Muscle of back (tissue), 11 donors: ENCODE data around the gene FBLN1. TPM values are rescaled to one million over a fixed set of nuclear protein-coding genes. Genes with fewer than 3 reads are reported as not detected.

Experiments used
- DNase-seq, 3 donors: peaks; one replicate each; pipeline versions ENCODE4 v3.0.0 to v3.0.0-alpha.2; 2013
- polyA plus RNA-seq, 10 donors: library from polyadenylated mRNA; unstranded; fragments of 120-200 nt; gene quantifications; one replicate each; pipeline ENCODE4 v1.2.1, GENCODE V29; 2013; ENCODE audit not compliant: insufficient read length in 10 of 10

Gene FBLN1
- polyA plus RNA-seq, 10 donors = 110 to 365 (median 157) TPM

DNA sequence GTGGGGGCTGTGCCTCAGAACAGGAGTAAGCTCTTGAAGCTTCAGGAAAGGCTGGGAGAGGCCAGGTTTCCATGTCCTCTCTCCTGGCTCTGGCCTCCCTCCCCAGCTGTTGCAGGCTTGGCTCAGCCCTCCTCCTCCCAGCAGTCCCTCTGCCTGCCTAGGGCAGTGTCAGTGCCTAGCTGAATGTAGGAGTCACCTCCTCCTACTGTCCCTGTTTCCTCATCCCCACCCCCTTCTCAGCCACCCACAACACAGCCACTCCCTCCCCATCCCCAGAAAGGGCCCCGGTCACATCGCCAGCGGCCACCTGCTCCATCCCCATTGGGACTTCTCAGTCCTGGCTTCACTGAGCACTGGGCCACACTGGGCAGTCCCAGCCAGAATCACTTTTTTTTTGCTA, 2.9 kb upstream of the FBLN1 start:
- peak in 1 of 3 donors; percentile 57 for DNase-seq

DNA sequence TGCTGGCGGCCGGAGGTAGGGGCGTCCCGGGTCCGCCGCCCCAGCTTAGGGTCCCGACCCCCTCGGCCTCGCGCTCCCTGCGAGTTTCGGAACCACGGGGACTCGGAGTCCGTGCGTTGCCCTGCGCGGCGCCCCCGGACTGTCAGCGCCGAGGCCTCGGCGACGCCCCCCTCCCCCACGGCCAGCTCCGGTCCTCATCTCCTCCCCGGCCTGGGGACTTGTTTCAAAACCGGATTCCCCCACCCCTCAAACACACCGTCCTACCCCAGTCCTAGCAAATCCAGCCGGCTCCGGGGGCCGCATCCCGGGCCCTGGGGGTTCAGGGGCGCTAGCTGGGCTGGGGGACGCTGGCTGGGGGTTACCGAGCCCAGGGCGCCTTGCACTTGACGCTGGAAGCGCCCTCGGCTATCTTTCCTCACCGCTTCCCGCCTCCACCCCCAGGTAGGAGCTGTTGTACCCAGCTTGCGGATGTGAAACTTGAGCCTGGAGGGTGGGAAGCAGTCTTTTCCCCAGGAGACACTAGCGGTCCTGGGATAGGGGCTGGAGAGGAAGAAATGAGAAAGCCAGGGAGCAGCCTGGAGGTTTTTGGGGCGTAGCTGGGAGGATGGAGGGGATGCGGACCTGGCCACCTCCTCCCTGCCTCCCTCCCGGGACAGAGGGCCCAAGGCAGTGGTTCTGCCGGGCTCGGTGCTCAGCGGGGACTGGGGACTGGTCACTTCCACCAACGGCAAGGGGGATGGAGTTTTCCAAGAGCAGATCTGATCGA, 550 bp downstream of the FBLN1 start:
- peak in 1 of 3 donors; percentile 71 for DNase-seq

DNA sequence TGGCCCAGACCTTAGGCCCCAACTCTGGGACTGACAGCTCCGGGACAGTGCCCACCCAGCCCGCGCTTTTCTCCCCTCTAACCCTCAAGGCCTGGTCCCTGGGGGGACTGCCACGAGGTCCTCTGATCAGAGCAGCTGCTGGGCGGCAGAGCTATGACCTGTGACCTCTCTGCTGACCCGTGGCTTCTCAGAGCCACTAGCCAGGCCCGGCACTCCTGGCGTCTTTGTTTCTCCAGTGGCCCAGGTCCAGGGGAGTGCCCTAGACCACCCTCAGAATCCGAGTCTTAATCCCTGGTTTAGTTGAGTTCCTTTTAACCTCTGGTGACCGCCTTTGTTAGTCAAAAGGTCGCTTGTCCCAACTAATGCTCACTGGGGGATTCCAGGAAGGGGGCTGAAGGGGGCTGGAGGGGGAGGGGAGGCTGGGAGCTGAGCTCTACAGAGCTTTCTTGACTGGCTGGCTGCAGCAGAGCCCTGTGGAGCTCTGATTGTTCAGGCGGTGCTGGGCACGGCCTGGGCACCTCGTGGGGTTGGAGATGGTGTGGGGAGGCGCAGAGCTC, 1.2 kb downstream of the FBLN1 start:
- DNase-seq = peak in 1 of 3 donors; percentile 57

DNA sequence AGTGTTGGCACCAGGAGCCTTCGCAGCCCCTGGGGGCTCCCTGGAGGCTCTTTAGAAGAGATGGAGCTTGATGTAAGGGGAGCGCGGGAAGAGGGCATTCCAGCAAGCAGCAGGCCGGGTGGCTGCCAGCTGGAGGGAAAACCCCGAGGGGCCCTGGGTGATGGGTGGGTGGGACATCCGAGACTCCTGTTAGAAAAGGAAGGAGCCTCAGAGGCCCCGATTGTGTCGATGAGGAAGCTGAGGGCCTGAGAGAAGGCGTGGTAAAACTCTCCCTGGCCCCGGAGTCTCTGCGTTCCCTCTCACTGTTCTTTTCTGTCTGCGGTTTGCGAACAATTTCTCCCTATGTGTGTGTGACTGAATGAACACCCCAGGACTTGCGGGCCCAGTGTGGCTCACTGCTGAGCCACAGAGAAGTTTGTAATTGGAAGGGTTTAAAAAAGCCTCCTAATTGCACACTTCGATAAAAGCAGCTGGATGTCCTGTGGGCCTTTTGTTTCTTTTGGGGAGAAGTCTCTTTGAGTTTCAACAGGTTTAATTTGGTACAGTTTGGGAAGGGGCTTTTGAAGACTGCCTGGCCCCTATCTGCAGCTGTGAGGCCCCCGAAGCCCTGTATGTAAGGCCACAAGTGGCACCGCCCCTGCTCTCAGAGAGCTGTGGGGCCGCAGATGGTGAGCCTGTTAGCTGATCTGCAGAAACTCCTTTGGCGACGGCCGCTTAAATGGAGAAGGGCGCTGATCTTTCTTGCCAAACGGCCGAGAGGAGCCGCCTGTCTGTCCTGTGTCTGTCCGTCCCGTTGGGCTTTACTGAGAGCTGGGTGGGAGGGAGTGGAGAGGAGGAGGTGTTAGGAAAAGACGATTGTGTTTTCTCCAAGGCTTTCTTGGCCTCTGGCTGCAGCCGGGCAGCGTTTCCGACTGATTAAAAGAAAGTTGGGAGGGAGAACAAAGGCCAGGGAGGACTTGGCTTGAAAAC, 2.0 kb downstream of the FBLN1 start:
- DNase-seq = peak; percentile 62 to 85 (median 75)

DNA sequence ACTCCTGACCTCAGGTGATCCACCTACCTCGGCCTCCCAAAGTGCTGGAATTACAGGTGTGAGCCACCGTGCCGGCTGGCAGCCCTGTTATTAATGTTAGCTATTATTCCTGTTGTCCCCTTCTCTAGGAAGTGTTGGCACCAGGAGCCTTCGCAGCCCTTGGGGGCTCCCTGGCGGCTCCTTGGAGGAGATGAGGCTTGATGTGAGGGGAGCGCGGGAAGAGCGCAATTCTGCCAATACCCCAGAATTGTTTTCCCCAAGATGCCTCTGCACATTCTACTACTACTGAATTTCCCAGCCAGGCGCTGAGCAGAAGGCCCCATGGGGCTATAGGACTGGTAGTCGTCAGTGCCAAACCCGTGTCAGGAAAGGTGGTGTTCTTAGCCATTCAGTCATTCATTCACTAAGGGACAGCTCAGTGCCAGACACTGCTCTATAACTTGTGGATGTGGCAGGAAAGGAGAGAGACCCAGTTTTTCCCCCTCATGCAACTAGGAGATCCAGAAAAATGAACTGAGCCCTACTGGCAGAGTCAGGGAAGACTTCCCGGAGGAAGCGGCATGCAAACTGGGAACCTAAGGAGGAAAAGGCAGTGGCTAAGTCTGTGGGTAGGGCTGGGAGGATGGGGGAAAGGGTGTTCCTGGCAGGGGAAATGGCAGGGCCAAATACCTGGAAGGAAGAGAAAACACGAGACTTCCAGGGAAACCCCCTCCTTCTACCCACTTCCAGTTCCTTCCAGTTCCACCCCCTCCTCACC, 3.5 kb downstream of the FBLN1 start:
- no peak for DNase-seq

- DNase-seq = no peak
Observed at GRCh38 chr22:45506816-45507360, 4.2 kb downstream of the FBLN1 start.

GRCh38 chr22:45507798-45508197, 5.1 kb downstream of the FBLN1 start:
- no peak for DNase-seq

- DNase-seq = no peak
Observed at GRCh38 chr22:45508814-45509213, 6.1 kb downstream of the FBLN1 start.

DNA sequence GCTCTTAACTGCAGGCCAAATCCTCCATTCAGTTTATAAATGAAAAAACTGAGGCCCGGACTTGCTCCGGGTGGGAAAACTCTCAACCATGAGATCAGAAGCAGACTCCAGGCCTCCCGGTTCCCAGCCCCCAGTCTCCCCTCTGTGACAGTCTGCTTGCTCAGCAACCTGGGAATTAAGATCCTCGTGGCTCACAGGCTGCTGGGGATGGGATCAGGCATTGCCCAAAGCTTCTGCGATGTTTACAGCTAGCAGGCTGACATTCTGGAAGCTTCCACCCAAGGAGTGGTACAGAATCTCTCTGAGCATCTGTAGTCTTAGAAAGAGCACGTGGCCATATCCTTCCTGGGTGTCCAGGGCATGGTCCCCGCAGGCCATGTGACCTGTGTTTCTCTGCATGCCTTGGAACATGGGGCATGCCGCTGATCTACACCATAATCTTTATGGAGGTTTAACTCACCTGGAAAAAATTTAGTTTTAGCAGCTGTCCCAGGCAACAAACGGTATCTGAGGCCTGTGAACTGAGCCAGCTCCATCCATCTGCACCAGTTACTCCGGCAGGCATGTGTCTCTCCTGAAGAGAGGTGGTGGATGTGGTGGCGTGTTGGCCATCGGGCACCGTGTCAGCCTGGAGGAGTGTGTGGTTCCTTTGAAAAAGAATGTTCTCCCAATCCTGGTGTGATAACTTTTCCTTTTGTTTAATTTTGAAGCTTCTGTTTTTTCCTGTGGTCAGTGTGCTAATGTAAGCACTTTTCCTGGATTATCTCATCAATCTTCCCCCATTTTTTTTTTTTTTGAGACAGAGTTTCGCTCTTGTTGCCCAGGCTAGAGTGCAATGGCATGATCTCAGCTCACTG, 7.9 kb downstream of the FBLN1 start:
- DNase-seq = no peak

- DNase-seq = peak; percentile 86 to 94 (median 89)
Observed at GRCh38 chr22:45511847-45512261, 9.2 kb downstream of the FBLN1 start.

DNA sequence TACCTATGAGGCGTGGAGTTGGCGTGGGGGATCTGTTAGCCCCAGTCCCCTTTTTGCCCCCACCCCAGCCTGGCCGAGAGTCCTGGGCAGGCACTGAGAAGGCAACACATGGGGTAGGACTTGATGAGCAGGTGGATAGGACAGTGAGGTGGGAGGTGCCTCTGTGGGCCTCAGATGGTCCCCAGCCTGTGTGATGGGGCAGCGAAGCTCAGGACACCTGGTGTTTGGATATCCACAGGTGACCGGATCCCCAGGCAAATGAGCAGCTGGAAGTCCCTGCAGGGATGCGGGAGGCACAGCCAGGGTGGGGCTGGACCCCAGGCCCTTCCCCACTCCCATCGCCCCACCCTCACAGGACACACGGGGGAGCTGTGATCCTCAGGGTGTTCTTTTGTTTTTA, 9.7 kb downstream of the FBLN1 start:
- no peak for DNase-seq

DNA sequence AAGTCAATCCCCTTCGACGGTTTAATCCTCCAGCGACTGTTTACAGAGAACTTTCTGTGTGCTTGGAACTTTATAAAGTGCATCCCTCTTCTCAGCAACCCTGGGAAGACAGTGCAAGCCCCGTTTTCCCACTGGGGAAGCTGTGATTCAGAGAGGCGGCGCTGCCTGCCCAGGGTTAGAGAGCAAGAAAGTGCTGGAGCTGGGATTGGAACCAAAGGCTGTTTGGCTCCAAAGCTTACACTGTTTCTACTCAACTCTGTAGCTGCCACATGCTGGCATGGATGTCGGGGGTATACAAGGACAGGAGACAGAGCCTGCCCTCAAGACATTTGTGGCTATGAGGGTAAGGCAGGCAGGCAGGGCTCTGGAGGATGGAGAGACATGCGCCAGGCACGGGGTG, 13.0 kb downstream of the FBLN1 start:
- DNase-seq = peak in 1 of 3 donors; percentile 51

DNA sequence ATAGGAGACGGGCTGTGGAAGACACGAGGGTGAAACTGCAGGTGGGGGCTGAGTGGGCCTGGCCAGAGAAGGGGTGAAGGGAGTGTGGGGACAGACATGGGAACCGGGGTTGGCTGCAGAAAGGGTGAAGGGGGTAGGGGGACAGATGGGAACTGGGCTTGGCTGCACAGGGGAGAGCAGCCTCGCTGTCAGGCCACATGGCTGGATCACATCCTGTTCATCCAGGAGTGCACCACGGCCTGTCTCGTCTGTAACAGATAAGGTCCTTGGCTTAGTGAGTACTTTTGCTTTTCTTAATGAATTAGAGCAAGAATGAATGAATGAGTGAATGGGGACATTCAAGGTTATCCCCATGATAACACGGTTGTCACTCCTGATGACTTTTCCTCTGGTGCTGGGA, 13.5 kb downstream of the FBLN1 start:
- DNase-seq = no peak

DNA sequence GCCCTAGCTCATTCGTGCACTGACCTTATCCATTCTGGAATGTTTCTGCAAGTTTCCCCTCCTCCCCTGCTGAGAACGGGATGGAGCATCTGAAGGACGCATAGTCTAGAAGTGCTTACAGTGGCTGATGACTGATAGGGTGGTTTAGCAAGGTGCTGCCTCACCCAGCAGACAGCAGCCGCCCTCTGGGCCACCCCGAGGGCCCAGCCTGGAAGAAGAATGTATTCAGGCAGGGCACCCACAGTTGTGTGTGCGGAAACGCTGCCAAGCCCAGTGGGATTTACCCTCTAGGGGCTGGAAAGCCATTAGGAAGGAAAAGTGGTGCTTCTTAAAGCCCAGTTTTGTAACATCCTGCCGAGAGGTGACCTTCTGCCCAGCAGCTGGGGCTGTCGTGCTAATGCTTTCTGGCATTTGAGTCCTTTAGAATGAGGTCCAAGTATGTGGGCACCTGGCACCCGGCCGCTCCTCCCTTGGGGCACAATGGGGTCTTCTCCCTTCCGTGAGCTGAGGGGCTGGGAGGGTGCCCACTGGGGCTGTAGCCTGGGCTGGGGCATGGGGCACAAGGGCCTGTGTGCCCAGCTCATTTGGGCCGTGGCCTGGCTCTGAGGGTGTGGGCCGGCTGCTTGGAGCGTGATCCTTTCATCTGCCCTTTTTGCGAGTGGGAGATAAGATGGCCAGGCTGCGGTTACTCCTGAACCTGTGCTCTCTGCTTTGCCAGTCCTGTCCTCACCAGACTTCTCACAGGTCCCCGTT, 14.4 kb downstream of the FBLN1 start:
- DNase-seq = no peak

DNA sequence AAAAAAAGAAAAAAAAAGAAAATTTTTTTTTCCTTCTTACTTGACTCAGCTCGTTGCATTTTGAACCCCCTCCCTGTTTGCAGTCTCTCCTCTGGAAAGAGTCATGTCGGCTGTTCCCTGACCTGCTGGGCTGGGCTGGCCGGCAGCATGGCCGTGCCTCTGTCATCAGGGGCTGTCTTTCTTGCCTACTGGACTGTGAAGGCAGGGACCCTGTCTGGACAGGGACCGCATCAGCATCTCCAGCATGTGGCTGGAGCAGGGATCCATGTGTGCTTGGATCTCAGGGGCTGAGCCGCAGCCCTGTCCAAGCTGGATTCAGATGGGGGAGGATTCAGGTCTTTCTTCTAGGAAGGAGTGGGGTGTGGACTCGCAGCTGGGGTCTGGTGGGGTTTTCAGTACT, 15.5 kb downstream of the FBLN1 start:
- DNase-seq = no peak

- DNase-seq = no peak
Observed at GRCh38 chr22:45518580-45518991, 15.9 kb downstream of the FBLN1 start.

- DNase-seq = no peak
Observed at GRCh38 chr22:45521178-45521577, 18.5 kb downstream of the FBLN1 start.

DNA sequence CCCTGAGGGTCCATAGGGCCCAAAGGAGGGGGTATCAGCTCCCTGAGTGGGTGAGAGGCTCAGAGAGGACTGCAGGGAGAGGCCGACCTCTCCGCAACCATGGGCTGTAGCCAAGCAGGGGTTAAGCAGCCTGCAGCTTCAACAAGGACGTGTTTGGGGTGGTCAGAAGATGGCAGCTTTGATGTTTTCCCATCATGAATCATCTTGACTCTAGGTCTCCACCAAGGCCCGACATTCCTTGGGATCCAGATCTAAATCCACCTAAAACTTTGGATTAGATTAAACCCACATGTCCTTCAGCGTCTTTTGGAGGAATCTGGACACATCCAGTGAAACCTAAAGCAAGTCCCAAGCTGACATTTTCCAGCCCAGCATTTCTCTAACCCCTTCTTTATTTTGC, 19.8 kb downstream of the FBLN1 start:
- no peak for DNase-seq

DNA sequence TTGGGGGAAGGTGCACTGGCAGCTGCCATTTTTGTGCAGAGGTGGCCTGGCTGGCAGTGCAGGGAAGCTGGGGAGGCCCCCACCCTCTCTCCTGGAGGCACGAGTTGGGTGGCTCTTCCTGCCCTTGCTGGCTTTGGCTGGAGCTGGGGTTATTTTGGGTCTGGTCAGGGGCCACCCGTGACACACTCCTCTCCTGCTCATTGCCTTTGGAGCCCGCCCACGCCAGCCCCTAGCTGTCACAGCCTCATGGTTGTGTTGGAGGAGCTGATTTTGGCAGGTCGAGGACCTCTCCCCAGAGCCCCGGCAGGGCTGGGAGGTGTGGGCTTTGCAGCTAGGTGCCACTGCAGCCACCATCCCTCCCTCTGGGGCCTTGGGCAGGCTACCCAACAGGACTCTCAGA, 21.5 kb downstream of the FBLN1 start:
- DNase-seq = no peak

GRCh38 chr22:45524966-45525365, 22.3 kb downstream of the FBLN1 start:
- DNase-seq = no peak
